Loucy (cell line): ENCODE measurements around the gene PARVB.

Experiments used
- H2AFZ ChIP-seq: fragments of 200-600 bp; sonication (generic); 2 replicates; pipeline ENCODE4 v1.6.0; 2016; ENCODE audit warnings: antibody characterized with exemption, mild to moderate bottlenecking, low read length, moderate library complexity
- H3F3A ChIP-seq: fragments of 200-600 bp; 2 replicates; pipeline ENCODE4 v1.6.0; 2016; ENCODE audit warnings: antibody characterized with exemption, low read depth, mild to moderate bottlenecking
- H3K27me3 ChIP-seq: fragments of 200-600 bp; sonication (generic); 2 replicates; pipeline ENCODE4 v1.6.1; 2014; ENCODE audit warnings: low read length, mild to moderate bottlenecking; ENCODE audit not compliant: insufficient read depth, poor library complexity, severe bottlenecking
- H3K36me3 ChIP-seq: fragments of 200-600 bp; sonication (generic); 2 replicates; pipeline ENCODE4 v1.6.1; 2016; ENCODE audit warnings: low read length; ENCODE audit not compliant: insufficient read depth
- H3K4me1 ChIP-seq: fragments of 200-600 bp; sonication (generic); 2 replicates; pipeline ENCODE4 v1.5.1; 2014; ENCODE audit warnings: low read length, mild to moderate bottlenecking; ENCODE audit not compliant: insufficient read depth, poor library complexity, severe bottlenecking
- H3K4me2 ChIP-seq: fragments of 200-600 bp; sonication (generic); 2 replicates; pipeline ENCODE4 v1.6.0; 2014; ENCODE audit warnings: antibody characterized with exemption, low read length, low read depth, mild to moderate bottlenecking; ENCODE audit not compliant: poor library complexity, severe bottlenecking
- H3K4me3 ChIP-seq: fragments of 200-600 bp; sonication (generic); 2 replicates; pipeline ENCODE4 v1.5.1; 2014; ENCODE audit warnings: low read length, mild to moderate bottlenecking, mixed read lengths; ENCODE audit not compliant: poor library complexity, severe bottlenecking
- H3K79me2 ChIP-seq: fragments of 200-600 bp; sonication (generic); 2 replicates; pipeline ENCODE4 v1.6.1; 2014; ENCODE audit warnings: low read length; ENCODE audit not compliant: insufficient read depth
- H3K9ac ChIP-seq: fragments of 200-600 bp; sonication (generic); 2 replicates; pipeline ENCODE4 v1.6.0; 2014; ENCODE audit warnings: mild to moderate bottlenecking, low read depth, low read length, moderate library complexity; ENCODE audit not compliant: poor library complexity, severe bottlenecking
- H3K9me2 ChIP-seq: fragments of 200-600 bp; sonication (generic); replicated peaks from 2 replicates; pipeline ENCODE4 v1.6.1; 2016; ENCODE audit warnings: low read depth, low read length, mixed read lengths
- H3K9me3 ChIP-seq: fragments of 200-600 bp; sonication (generic); 2 replicates; pipeline ENCODE4 v1.6.1; 2014; ENCODE audit warnings: mild to moderate bottlenecking, antibody characterized with exemption, low read length, low read depth; ENCODE audit not compliant: insufficient read depth
- H4K20me1 ChIP-seq: fragments of 200-600 bp; sonication (generic); 2 replicates; pipeline ENCODE4 v1.6.0; 2014; ENCODE audit warnings: antibody characterized with exemption, low read length, mild to moderate bottlenecking; ENCODE audit not compliant: insufficient read depth, poor library complexity, severe bottlenecking
- EZH2phosphoT487 ChIP-seq: fragments of 200-600 bp; IDR thresholded peaks from 2 replicates; pipeline ENCODE4 v1.6.1; 2018; ENCODE audit warnings: antibody characterized with exemption, mild to moderate bottlenecking, moderate library complexity, borderline replicate concordance
- TF ChIP-seq, protein P1 (sequence below): fragments of 200-600 bp; sonication (generic); conservative IDR thresholded peaks from 2 replicates; pipeline ENCODE4 v1.5.1; 2014; ENCODE audit warnings: mild to moderate bottlenecking, antibody characterized with exemption, low read length

Gene PARVB

DNA sequence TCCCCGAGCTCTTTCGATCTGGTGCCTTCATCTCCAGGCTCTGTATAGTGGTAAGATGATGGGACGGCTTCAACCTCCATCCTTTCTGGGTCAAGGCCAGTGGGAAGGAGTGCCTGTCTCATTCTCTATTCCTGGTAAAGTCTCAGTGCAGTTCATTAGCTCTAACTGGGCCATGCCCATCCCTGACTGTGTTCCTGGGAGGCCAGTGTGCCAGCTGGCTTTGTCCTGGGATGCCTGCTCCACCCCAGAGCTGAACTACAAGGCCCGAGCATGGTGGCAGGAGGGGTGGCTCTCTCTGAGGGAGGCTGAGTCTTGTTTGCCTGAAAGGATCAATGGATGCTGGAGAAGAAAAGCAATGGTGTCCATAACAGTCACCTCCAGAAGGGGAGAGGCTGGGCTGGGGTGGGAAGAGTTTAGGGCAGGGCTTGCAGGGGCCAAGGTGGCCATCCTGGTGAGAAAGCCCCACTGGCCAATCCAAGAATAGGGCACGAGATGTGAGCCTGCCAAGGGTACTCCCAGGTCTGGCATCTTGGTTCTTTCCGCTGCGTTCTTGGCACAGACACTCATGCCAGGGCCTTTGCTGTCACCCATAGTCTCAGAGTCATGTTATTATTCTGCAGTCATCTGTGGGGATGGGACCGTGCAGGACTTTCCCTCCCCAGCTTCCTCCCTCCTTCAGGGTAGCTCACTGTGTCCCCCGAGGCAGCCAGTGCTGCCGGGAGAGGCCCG, 60.1 kb downstream of the PARVB start:
- Histone ChIP-seq H3K4me3 (no peak overlapping the region), H4K20me1 (no peaks in the 10 kb centered on the region)

DNA sequence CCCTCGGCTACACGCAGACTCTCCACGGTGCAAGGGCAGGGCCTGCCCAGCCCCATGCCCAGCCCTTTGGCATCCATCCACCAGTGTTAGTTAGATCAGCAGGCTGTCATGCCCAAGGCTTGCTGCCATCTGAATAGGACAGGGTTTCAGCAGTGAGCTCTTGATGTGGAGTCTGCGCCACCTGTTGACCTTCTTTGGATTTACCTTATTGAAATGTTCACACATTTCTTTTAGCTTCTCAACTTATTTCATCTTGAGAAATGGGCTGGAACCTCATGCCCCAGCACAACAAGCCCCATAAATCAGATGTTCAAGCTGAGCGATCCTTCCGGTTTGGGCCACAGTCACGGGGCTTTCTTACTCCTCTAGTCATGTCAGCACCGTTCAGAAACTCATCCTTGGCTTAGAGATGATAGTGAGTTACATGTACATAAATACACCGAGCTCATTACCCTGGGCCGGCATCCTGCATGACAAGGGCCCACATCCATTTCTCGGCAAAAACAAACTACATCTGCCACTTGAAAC, 61.7 kb downstream of the PARVB start:
- H3K4me2 ChIP-seq = no peak overlapping the region

More for the DNA sequence above, 60.1 kb downstream of the PARVB start:
- Histone ChIP-seq H3K9ac (no peak overlapping the region), H3K4me1 (peaks cover 3% of the 10 kb centered on the region), H3F3A (no peaks in the 10 kb centered on the region), H2AFZ (no peak overlapping the region), H3K9me3 (no peaks in the 10 kb centered on the region), H3K36me3 (no peaks in the 10 kb centered on the region), H3K27me3 (no peaks in the 10 kb centered on the region), H3K79me2 (no peaks in the 10 kb centered on the region), H3K4me2 (no peak overlapping the region), H3K9me2 (no peaks in the 10 kb centered on the region)
- TF ChIP-seq, protein P1, sequence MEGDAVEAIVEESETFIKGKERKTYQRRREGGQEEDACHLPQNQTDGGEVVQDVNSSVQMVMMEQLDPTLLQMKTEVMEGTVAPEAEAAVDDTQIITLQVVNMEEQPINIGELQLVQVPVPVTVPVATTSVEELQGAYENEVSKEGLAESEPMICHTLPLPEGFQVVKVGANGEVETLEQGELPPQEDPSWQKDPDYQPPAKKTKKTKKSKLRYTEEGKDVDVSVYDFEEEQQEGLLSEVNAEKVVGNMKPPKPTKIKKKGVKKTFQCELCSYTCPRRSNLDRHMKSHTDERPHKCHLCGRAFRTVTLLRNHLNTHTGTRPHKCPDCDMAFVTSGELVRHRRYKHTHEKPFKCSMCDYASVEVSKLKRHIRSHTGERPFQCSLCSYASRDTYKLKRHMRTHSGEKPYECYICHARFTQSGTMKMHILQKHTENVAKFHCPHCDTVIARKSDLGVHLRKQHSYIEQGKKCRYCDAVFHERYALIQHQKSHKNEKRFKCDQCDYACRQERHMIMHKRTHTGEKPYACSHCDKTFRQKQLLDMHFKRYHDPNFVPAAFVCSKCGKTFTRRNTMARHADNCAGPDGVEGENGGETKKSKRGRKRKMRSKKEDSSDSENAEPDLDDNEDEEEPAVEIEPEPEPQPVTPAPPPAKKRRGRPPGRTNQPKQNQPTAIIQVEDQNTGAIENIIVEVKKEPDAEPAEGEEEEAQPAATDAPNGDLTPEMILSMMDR = no peak
- TF ChIP-seq EZH2phosphoT487 = no peak

DNA sequence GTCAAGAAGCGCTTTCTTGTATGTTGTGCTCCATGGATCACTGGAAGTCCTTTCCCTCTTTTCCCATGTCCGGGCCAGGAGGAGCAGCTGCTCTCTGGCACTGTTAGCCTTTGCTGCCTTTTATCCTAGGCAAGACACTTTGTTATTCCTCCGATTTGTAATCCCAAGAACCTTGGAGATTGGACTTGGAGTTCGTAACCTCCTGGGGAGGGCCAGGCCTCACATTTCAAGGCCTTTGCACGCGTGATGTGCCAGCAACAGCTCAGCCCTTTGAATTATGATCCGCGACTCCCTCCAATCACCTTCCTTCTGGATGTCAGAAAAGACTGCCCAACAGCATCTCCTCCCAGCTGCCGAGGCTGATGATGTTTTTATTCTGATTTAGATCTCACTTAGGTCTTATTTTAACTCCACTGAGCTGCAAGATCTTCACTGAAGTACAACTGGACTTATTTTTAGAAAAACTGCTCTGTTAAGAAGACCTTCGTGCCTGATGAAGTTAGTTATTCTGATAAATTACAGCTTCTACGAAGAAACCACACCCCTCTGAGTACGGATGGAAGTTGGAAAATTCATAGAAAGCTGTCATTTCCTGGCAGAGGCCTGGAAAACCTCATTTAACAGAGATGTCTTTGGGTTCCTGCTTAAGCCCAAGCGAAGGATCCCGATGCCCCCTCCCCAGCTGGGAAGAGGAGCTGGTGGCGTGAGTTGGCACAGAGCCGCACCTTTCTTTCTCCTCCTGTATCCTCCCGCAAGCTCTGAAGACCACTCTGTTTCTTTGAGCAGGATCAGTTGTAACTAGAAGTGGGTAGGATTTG, 62.4 kb downstream of the PARVB start:
- no peak for TF ChIP-seq EZH2phosphoT487
- TF ChIP-seq, protein P1 = no peak
- H4K20me1 ChIP-seq = no peaks in the 10 kb centered on the region
- no peaks in the 10 kb centered on the region for H3F3A ChIP-seq
- no peaks in the 10 kb centered on the region for H3K9me3 ChIP-seq
- no peaks in the 10 kb centered on the region for H3K79me2 ChIP-seq
- no peak overlapping the region for H2AFZ ChIP-seq
- no peak overlapping the region for H3K4me3 ChIP-seq
- H3K4me1 ChIP-seq = peaks cover 1% of the 10 kb centered on the region
- no peaks in the 10 kb centered on the region for H3K9me2 ChIP-seq
- no peak overlapping the region for H3K9ac ChIP-seq
- H3K27me3 ChIP-seq = no peaks in the 10 kb centered on the region
- H3K36me3 ChIP-seq = no peaks in the 10 kb centered on the region
- H3K4me2 ChIP-seq = no peak overlapping the region

More for the DNA sequence above, 61.7 kb downstream of the PARVB start:
- Histone ChIP-seq H2AFZ (no peak overlapping the region), H3K27me3 (no peaks in the 10 kb centered on the region), H3K9me2 (no peaks in the 10 kb centered on the region), H4K20me1 (no peaks in the 10 kb centered on the region), H3K9ac (no peak overlapping the region), H3K36me3 (no peaks in the 10 kb centered on the region), H3F3A (no peaks in the 10 kb centered on the region), H3K4me3 (no peak overlapping the region), H3K4me1 (peaks cover 3% of the 10 kb centered on the region), H3K79me2 (no peaks in the 10 kb centered on the region), H3K9me3 (no peaks in the 10 kb centered on the region)
- TF ChIP-seq EZH2phosphoT487 = no peak
- TF ChIP-seq, protein P1 = peak; percentile 67
